GM23338 (cell line): ENCODE results near the gene NRK. TPM values are rescaled to one million over a fixed set of nuclear protein-coding genes. Genes with fewer than 3 reads are reported as not detected.

ENCODE experiments used
- ATAC-seq: fragments of 200-7000 bp; cut with Tn5 transposase; 3 replicates; pipeline ENCODE4 v1.9.1; 2020
- DNase-seq: peaks from one replicate; pipeline ENCODE4 v3.0.0-alpha.2; 2015; ENCODE audit warnings: low spot score
- H2AFZ ChIP-seq: fragments of 200-600 bp; sonication (generic); 2 replicates; pipeline ENCODE4 v1.8.0; 2016; ENCODE audit warnings: antibody characterized with exemption, mild to moderate bottlenecking, moderate library complexity
- H3F3A ChIP-seq: fragments of 200-600 bp; sonication (generic); replicated peaks from 2 replicates; pipeline ENCODE4 v1.8.0; 2017; ENCODE audit warnings: antibody characterized with exemption, mixed run types, low read depth
- H3K27ac ChIP-seq: fragments of 200-600 bp; sonication (generic); 2 replicates; pipeline ENCODE4 v1.6.1; 2016; ENCODE audit warnings: low read depth
- H3K27me3 ChIP-seq: fragments of 200-600 bp; sonication (generic); 2 replicates; pipeline ENCODE4 v1.8.0; 2016; ENCODE audit warnings: mild to moderate bottlenecking, mixed run types, moderate library complexity; ENCODE audit not compliant: insufficient read depth
- H3K36me3 ChIP-seq: fragments of 200-600 bp; sonication (generic); 2 replicates; pipeline ENCODE4 v1.8.0; 2016; ENCODE audit warnings: mild to moderate bottlenecking; ENCODE audit not compliant: insufficient read depth
- H3K4me1 ChIP-seq: fragments of 200-600 bp; sonication (generic); 2 replicates; pipeline ENCODE4 v1.8.0; 2016; ENCODE audit warnings: mild to moderate bottlenecking, moderate library complexity; ENCODE audit not compliant: insufficient read depth
- H3K4me2 ChIP-seq: fragments of 200-600 bp; sonication (generic); 2 replicates; pipeline ENCODE4 v1.7.1; 2017; ENCODE audit warnings: mixed run types
- H3K4me3 ChIP-seq: fragments of 200-600 bp; sonication (generic); 2 replicates; pipeline ENCODE4 v1.6.1; 2016; ENCODE audit warnings: mixed run types
- H3K79me2 ChIP-seq: fragments of 200-600 bp; sonication (generic); replicated peaks from 2 replicates; pipeline ENCODE4 v1.8.0; 2017; ENCODE audit warnings: mild to moderate bottlenecking; ENCODE audit not compliant: insufficient read depth
- H3K9me2 ChIP-seq: fragments of 200-600 bp; sonication (generic); 2 replicates; pipeline ENCODE4 v1.8.0; 2017; ENCODE audit not compliant: insufficient read depth
- H4K20me1 ChIP-seq: fragments of 200-600 bp; sonication (generic); replicated peaks from 2 replicates; pipeline ENCODE4 v1.8.0; 2017; ENCODE audit warnings: mild to moderate bottlenecking; ENCODE audit not compliant: insufficient read depth
- H3K27ac Mint-ChIP-seq: 2 replicates; pipeline ENCODE4 v1.8.0; 2020; ENCODE audit warnings: inconsistent platforms, mild to moderate bottlenecking, moderate library complexity, mixed read lengths
- H3K27me3 Mint-ChIP-seq: 3 replicates; pipeline ENCODE4 v1.8.0; 2022; ENCODE audit warnings: low read depth, mild to moderate bottlenecking, moderate library complexity, mixed read lengths, inconsistent platforms; ENCODE audit not compliant: insufficient read depth, poor library complexity
- H3K36me3 Mint-ChIP-seq: 3 replicates; pipeline ENCODE4 v1.8.0; 2021; ENCODE audit warnings: low read depth, mild to moderate bottlenecking, inconsistent platforms, moderate library complexity, mixed read lengths
- H3K4me1 Mint-ChIP-seq: 3 replicates; pipeline ENCODE4 v1.8.0; 2020; ENCODE audit warnings: mild to moderate bottlenecking, inconsistent platforms, mixed read lengths
- H3K4me3 Mint-ChIP-seq: 3 replicates; pipeline ENCODE4 v1.8.0; 2021; ENCODE audit warnings: moderate library complexity, mild to moderate bottlenecking, inconsistent platforms, mixed read lengths
- H3K9me3 Mint-ChIP-seq: 3 replicates; pipeline ENCODE4 v1.8.0; 2020; ENCODE audit warnings: moderate library complexity, mild to moderate bottlenecking, inconsistent platforms, mixed read lengths
- CREB1 ChIP-seq: fragments of 250-450 bp; sonication (Bioruptor Pico); IDR thresholded peaks from 2 replicates; pipeline ENCODE4 v1.5.0; 2020; ENCODE audit warnings: low read depth, mild to moderate bottlenecking, moderate library complexity
- JUNB ChIP-seq: IDR thresholded peaks from one replicate; pipeline ENCODE4 v1.6.1; 2016; ENCODE audit warnings: antibody characterized with exemption; ENCODE audit not compliant: unreplicated experiment
- STAT1 ChIP-seq: IDR thresholded peaks from one replicate; pipeline ENCODE4 v1.6.1; 2016; ENCODE audit warnings: antibody characterized with exemption; ENCODE audit not compliant: unreplicated experiment
- ZNF331 ChIP-seq: fragments of 250-450 bp; sonication (Bioruptor Pico); IDR thresholded peaks from 2 replicates; pipeline ENCODE4 v1.5.0; 2020; ENCODE audit warnings: low read depth, mild to moderate bottlenecking, moderate library complexity
- polyA plus RNA-seq: library from polyadenylated mRNA; unstranded; fragments of >200 nt; fragmentation: Nextera tagmentation; extraction: Ambion mirVana; gene quantifications from 2 replicates; pipeline ENCODE4 v1.2.1, GENCODE V29; 2016
- total RNA-seq: library from RNA; depleted of rRNA; stranded (reverse); fragments of >200 nt; shearing (Covaris generic); gene quantifications from 2 replicates; pipeline ENCODE4 v1.2.3, GENCODE V29; 2014
- TF ChIP-seq, protein P1 (sequence below): IDR thresholded peaks from one replicate; pipeline ENCODE4 v1.6.1; 2018; ENCODE audit warnings: antibody characterized with exemption; ENCODE audit not compliant: unreplicated experiment
- TF ChIP-seq, protein P2 (sequence below), 2 experiments: fragments of 200-600 bp in 1 of 2; sonication (generic) in 1 of 2; conservative IDR thresholded peaks; 2 replicates each; pipeline versions ENCODE4 v1.5.1 to v1.6.1; 2016 to 2017; ENCODE audit warnings: antibody characterized with exemption in 2 of 2, low read depth in 2 of 2, mild to moderate bottlenecking in 2 of 2, moderate library complexity in 1 of 2
- TF ChIP-seq, protein P3 (sequence below): IDR thresholded peaks from 2 replicates; pipeline ENCODE4 v1.6.1; 2016; ENCODE audit warnings: antibody characterized with exemption
- TF ChIP-seq, protein P4 (sequence below): fragments of 250-450 bp; sonication (Bioruptor Pico); IDR thresholded peaks from 2 replicates; pipeline ENCODE4 v1.5.0; 2020; ENCODE audit warnings: mild to moderate bottlenecking, moderate library complexity

Gene NRK
- total and polyA plus RNA-seq, 2 experiments from 2014 or later, result 6.4 to 16.2 TPM

DNA sequence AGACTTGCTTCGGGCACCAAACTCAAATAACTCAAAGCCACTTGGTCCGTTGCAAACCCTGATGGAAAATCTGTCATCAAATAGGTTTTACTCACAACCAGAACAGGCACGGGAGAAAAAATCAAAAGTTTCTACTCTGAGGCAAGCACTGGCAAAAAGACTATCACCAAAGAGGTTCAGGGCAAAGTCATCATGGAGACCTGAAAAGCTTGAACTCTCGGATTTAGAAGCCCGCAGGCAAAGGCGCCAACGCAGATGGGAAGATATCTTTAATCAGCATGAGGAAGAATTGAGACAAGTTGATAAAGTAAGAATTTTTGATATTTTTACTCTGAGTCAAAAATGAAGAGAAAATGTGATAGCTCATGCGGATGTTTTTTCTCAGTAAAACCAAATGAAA lies 87.2 kb downstream of the NRK start (continued):
- TF ChIP-seq, protein P1, sequence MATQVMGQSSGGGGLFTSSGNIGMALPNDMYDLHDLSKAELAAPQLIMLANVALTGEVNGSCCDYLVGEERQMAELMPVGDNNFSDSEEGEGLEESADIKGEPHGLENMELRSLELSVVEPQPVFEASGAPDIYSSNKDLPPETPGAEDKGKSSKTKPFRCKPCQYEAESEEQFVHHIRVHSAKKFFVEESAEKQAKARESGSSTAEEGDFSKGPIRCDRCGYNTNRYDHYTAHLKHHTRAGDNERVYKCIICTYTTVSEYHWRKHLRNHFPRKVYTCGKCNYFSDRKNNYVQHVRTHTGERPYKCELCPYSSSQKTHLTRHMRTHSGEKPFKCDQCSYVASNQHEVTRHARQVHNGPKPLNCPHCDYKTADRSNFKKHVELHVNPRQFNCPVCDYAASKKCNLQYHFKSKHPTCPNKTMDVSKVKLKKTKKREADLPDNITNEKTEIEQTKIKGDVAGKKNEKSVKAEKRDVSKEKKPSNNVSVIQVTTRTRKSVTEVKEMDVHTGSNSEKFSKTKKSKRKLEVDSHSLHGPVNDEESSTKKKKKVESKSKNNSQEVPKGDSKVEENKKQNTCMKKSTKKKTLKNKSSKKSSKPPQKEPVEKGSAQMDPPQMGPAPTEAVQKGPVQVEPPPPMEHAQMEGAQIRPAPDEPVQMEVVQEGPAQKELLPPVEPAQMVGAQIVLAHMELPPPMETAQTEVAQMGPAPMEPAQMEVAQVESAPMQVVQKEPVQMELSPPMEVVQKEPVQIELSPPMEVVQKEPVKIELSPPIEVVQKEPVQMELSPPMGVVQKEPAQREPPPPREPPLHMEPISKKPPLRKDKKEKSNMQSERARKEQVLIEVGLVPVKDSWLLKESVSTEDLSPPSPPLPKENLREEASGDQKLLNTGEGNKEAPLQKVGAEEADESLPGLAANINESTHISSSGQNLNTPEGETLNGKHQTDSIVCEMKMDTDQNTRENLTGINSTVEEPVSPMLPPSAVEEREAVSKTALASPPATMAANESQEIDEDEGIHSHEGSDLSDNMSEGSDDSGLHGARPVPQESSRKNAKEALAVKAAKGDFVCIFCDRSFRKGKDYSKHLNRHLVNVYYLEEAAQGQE, result no peak
- TF ChIP-seq CREB1 (CRISPR knock-in tag), result no peak
- TF ChIP-seq ZNF331, result no peak
- TF ChIP-seq, protein P2, sequence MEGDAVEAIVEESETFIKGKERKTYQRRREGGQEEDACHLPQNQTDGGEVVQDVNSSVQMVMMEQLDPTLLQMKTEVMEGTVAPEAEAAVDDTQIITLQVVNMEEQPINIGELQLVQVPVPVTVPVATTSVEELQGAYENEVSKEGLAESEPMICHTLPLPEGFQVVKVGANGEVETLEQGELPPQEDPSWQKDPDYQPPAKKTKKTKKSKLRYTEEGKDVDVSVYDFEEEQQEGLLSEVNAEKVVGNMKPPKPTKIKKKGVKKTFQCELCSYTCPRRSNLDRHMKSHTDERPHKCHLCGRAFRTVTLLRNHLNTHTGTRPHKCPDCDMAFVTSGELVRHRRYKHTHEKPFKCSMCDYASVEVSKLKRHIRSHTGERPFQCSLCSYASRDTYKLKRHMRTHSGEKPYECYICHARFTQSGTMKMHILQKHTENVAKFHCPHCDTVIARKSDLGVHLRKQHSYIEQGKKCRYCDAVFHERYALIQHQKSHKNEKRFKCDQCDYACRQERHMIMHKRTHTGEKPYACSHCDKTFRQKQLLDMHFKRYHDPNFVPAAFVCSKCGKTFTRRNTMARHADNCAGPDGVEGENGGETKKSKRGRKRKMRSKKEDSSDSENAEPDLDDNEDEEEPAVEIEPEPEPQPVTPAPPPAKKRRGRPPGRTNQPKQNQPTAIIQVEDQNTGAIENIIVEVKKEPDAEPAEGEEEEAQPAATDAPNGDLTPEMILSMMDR (conservative IDR thresholded peaks at IDR 0.05; ENCODE audit: low read depth in 2 of 2), result no peak
- TF ChIP-seq JUNB, result no peak
- TF ChIP-seq, protein P3, sequence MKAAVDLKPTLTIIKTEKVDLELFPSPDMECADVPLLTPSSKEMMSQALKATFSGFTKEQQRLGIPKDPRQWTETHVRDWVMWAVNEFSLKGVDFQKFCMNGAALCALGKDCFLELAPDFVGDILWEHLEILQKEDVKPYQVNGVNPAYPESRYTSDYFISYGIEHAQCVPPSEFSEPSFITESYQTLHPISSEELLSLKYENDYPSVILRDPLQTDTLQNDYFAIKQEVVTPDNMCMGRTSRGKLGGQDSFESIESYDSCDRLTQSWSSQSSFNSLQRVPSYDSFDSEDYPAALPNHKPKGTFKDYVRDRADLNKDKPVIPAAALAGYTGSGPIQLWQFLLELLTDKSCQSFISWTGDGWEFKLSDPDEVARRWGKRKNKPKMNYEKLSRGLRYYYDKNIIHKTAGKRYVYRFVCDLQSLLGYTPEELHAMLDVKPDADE, result no peak
- no peak for TF ChIP-seq STAT1

DNA sequence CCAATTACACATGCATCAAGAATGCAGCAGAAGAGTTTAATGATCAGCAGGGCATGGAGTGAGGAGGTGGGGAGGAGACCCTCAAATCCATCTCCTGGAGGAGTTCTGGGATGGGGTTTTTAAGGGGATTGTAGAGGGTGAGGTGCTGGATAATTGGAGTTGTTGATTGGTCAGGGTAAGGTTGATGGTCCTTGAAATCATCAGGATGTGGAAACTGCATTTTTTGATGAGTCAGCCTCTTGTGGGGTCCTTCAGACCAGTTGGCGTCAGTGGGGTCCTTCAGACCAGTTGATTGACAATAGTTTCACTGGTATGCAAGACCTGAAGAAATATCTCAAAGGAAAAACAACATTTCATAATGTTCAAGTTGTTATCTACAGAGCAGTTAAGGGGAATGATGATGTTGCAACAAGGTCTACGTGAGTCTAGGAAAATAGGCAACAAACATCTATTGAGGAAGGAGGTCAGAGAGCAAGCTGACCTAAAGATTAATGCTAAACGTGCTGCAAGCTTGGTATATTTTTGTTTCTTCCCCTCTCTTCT lies 88.3 kb downstream of the NRK start:
- ATAC-seq, result no peak
- no peaks in the 10 kb centered on the region for H3K79me2 ChIP-seq
- H3K27ac Mint-ChIP-seq, result peak overlapping the region; percentile 28; the same call in 1 of the 2 replicates
- TF ChIP-seq, protein P4, sequence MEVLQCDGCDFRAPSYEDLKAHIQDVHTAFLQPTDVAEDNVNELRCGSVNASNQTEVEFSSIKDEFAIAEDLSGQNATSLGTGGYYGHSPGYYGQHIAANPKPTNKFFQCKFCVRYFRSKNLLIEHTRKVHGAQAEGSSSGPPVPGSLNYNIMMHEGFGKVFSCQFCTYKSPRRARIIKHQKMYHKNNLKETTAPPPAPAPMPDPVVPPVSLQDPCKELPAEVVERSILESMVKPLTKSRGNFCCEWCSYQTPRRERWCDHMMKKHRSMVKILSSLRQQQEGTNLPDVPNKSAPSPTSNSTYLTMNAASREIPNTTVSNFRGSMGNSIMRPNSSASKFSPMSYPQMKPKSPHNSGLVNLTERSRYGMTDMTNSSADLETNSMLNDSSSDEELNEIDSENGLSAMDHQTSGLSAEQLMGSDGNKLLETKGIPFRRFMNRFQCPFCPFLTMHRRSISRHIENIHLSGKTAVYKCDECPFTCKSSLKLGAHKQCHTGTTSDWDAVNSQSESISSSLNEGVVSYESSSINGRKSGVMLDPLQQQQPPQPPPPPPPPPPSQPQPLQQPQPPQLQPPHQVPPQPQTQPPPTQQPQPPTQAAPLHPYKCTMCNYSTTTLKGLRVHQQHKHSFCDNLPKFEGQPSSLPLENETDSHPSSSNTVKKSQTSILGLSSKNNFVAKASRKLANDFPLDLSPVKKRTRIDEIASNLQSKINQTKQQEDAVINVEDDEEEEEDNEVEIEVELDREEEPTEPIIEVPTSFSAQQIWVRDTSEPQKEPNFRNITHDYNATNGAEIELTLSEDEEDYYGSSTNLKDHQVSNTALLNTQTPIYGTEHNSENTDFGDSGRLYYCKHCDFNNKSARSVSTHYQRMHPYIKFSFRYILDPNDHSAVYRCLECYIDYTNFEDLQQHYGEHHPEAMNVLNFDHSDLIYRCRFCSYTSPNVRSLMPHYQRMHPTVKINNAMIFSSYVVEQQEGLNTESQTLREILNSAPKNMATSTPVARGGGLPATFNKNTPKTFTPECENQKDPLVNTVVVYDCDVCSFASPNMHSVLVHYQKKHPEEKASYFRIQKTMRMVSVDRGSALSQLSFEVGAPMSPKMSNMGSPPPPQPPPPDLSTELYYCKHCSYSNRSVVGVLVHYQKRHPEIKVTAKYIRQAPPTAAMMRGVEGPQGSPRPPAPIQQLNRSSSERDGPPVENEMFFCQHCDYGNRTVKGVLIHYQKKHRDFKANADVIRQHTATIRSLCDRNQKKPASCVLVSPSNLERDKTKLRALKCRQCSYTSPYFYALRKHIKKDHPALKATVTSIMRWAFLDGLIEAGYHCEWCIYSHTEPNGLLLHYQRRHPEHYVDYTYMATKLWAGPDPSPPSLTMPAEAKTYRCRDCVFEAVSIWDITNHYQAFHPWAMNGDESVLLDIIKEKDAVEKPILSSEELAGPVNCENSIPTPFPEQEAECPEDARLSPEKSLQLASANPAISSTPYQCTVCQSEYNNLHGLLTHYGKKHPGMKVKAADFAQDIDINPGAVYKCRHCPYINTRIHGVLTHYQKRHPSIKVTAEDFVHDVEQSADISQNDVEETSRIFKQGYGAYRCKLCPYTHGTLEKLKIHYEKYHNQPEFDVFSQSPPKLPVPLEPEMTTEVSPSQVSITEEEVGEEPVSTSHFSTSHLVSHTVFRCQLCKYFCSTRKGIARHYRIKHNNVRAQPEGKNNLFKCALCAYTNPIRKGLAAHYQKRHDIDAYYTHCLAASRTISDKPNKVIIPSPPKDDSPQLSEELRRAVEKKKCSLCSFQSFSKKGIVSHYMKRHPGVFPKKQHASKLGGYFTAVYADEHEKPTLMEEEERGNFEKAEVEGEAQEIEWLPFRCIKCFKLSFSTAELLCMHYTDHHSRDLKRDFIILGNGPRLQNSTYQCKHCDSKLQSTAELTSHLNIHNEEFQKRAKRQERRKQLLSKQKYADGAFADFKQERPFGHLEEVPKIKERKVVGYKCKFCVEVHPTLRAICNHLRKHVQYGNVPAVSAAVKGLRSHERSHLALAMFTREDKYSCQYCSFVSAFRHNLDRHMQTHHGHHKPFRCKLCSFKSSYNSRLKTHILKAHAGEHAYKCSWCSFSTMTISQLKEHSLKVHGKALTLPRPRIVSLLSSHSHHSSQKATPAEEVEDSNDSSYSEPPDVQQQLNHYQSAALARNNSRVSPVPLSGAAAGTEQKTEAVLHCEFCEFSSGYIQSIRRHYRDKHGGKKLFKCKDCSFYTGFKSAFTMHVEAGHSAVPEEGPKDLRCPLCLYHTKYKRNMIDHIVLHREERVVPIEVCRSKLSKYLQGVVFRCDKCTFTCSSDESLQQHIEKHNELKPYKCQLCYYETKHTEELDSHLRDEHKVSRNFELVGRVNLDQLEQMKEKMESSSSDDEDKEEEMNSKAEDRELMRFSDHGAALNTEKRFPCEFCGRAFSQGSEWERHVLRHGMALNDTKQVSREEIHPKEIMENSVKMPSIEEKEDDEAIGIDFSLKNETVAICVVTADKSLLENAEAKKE (CRISPR knock-in tag), result no peak
- TF ChIP-seq, protein P1, result no peak

More for the DNA sequence above, 88.3 kb downstream of the NRK start:
- H3K27ac ChIP-seq, result no peak overlapping the region
- Mint-ChIP-seq H3K27me3 (no peaks in the 10 kb centered on the region), H3K4me1 (no peaks in the 10 kb centered on the region), H3K9me3 (no peaks in the 10 kb centered on the region; the same call in 2 of the 3 replicates), H3K36me3 (no peaks in the 10 kb centered on the region), H3K4me3 (no peak overlapping the region)
- no peak for DNase-seq
- no peaks in the 10 kb centered on the region for H4K20me1 ChIP-seq
- no peaks in the 10 kb centered on the region for H3F3A ChIP-seq
- H3K4me1 ChIP-seq, result no peaks in the 10 kb centered on the region; the same call in 1 of the 2 replicates
- H2AFZ ChIP-seq, result no peak overlapping the region
- no peaks in the 10 kb centered on the region for H3K27me3 ChIP-seq
- no peak overlapping the region for H3K4me3 ChIP-seq
- H3K4me2 ChIP-seq, result no peak overlapping the region
- no peaks in the 10 kb centered on the region for H3K9me2 ChIP-seq
- no peaks in the 10 kb centered on the region for H3K36me3 ChIP-seq
